ENCODE data around the gene CAPZA3.
"Not testable (repeated sequence)": the region's sequence is repeated elsewhere in the genome, so short reads cannot be mapped to it uniquely, and the experiment has no call there.

Gene CAPZA3

GRCh38 chr12:18754124-18754707 lies 16.3 kb downstream of the CAPZA3 start:
- no peak for DNase-seq

GRCh38 chr12:18755341-18755740 lies 17.4 kb downstream of the CAPZA3 start:
- DNase-seq: no peak

- not testable (repeated sequence) for DNase-seq
Observed at GRCh38 chr12:18766479-18766878, 28.6 kb downstream of the CAPZA3 start.

GRCh38 chr12:18782827-18783226 lies 44.9 kb downstream of the CAPZA3 start:
- DNase-seq: no peak

GRCh38 chr12:18785465-18785864 lies 47.5 kb downstream of the CAPZA3 start:
- DNase-seq: not testable (repeated sequence)
